ENCODE data around the gene POLD3. TPM values are rescaled to one million over a fixed set of nuclear protein-coding genes. Genes with fewer than 3 reads are reported as not detected.

POLD3 gene, protein sequence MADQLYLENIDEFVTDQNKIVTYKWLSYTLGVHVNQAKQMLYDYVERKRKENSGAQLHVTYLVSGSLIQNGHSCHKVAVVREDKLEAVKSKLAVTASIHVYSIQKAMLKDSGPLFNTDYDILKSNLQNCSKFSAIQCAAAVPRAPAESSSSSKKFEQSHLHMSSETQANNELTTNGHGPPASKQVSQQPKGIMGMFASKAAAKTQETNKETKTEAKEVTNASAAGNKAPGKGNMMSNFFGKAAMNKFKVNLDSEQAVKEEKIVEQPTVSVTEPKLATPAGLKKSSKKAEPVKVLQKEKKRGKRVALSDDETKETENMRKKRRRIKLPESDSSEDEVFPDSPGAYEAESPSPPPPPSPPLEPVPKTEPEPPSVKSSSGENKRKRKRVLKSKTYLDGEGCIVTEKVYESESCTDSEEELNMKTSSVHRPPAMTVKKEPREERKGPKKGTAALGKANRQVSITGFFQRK
- total RNA-seq (2014; rRNA removed) (25.5 and 28.4 TPM in 2 replicates), Bru-seq, nascent RNA (percentile 67 among the genes with signal in this experiment), BruChase-seq, experiment 1, labeled RNA remaining after a 6-hour chase (percentile 63 among the genes with signal in this experiment), BruChase-seq, experiment 2, labeled RNA remaining after a 2-hour chase (percentile 65 among the genes with signal in this experiment)
- long read RNA-seq, transcript POLD3-201 (12 exons, 3,821 nt), result major isoform, 12 of 33 reads
- long read RNA-seq, partial matches to known transcripts, result 14 of 33 reads
- long read RNA-seq, other reads (novel, unspliced or antisense), result 5 of 33 reads

DNA sequence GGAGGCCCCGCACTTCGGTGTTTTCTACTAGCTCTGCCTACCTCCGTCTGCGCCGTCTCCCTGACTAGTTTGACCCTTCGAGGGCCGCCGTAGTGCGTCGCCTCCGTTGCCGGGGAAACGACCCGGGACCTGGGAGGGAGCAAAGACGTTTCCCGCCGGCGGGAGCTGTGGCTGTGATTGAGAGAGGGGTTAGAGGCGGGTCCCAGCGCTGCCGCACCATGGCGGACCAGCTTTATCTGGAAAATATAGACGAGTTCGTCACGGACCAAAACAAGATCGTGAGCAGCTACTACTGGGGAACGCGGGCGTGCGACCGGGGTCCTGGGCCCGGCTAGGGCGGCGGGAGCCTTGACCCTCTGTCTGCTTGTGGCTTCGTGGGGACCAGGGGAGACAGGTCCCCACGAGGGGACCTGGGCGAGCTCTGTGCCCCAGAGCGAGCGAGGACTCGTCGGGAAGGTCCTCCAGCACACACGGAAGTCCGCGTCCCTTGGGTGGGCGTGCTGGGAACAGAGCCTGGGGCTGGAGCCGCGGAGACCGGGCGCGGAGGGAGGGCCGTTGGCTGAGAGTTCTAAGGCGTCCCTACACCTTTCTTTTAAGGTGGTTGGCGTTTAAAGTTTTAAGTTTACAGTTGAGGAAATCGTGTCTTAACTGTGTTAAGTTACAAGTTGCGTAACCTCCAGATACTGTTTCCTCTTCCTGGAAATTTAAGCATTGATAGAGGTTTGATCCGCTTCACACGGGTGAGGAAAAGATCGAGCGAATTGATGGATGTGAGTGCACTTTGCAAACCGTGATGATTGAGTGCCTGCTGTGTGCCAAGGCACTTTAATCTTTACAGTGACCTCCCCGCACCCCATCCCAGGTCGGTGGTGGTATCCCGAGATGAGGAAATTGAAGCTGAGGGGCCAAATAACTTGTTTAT is at the start of gene POLD3:
Gene POLD3, plus strand, starts transcription at position 142 of the 922 bp plus-strand sequence. Its CDS starts 77 bp downstream, at position 219.
- H4K20me1 ChIP-seq (ENCODE audit: low read length), result 0 out of 2 replicates have a peak, but pooled peaks cover 3% of the 10 kb centered on the region
- H3K27ac ChIP-seq (ENCODE audit: low read length), result peak within 1 kb of the TSS; percentile 72
- H3K4me1 ChIP-seq (ENCODE audit: insufficient read depth, low read length), result peaks cover 19% of the 10 kb centered on the region
- H3K4me2 ChIP-seq (ENCODE audit: low read length), result peak within 1 kb of the TSS; percentile 94
- no peaks in the 10 kb centered on the region for H3K27me3 ChIP-seq (ENCODE audit: low read length)
- TF ChIP-seq EZH2phosphoT487 (IDR thresholded peaks at IDR 0.05; ENCODE audit: borderline replicate concordance, low read length) (no peak), EZH2 (IDR thresholded peaks at IDR 0.05; ENCODE audit: low read length, unreplicated experiment) (no peak)
- TF ChIP-seq, protein P1, sequence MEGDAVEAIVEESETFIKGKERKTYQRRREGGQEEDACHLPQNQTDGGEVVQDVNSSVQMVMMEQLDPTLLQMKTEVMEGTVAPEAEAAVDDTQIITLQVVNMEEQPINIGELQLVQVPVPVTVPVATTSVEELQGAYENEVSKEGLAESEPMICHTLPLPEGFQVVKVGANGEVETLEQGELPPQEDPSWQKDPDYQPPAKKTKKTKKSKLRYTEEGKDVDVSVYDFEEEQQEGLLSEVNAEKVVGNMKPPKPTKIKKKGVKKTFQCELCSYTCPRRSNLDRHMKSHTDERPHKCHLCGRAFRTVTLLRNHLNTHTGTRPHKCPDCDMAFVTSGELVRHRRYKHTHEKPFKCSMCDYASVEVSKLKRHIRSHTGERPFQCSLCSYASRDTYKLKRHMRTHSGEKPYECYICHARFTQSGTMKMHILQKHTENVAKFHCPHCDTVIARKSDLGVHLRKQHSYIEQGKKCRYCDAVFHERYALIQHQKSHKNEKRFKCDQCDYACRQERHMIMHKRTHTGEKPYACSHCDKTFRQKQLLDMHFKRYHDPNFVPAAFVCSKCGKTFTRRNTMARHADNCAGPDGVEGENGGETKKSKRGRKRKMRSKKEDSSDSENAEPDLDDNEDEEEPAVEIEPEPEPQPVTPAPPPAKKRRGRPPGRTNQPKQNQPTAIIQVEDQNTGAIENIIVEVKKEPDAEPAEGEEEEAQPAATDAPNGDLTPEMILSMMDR (conservative IDR thresholded peaks at IDR 0.05; ENCODE audit: low read depth, low read length), result no peak
- peak within 1 kb of the TSS; percentile 96 for H2AFZ ChIP-seq (ENCODE audit: low read length)
- BruUV-seq (replicated peaks), result no TSS peak
- H3F3A ChIP-seq (ENCODE audit: low read length, unreplicated experiment), result no peaks in the 10 kb centered on the region
- peaks cover 33% of the 10 kb centered on the region for H3K79me2 ChIP-seq (ENCODE audit: low read length)
- H3K9me3 ChIP-seq (ENCODE audit: low read length), result no peaks in the 10 kb centered on the region
- H3K9ac ChIP-seq (ENCODE audit: low read length), result peak within 1 kb of the TSS; percentile 99
- peak; percentile 96 for ATAC-seq
- POLR2A ChIA-PET (ENCODE audit: unreplicated experiment), result no interaction called here
- H3K36me3 ChIP-seq (ENCODE audit: low read depth, low read length), result peaks cover 29% of the 10 kb centered on the region
- no peaks in the 10 kb centered on the region for H3K9me2 ChIP-seq (replicated peaks; ENCODE audit: low read length)
- peak; percentile 95 for DNase-seq
- CTCF ChIA-PET, result no interaction called here
- H3K4me3 ChIP-seq (ENCODE audit: low read length), result peak within 1 kb of the TSS; percentile 97
- intact Hi-C loops (cut with micrococcal nuclease), result no loop called here

DNA sequence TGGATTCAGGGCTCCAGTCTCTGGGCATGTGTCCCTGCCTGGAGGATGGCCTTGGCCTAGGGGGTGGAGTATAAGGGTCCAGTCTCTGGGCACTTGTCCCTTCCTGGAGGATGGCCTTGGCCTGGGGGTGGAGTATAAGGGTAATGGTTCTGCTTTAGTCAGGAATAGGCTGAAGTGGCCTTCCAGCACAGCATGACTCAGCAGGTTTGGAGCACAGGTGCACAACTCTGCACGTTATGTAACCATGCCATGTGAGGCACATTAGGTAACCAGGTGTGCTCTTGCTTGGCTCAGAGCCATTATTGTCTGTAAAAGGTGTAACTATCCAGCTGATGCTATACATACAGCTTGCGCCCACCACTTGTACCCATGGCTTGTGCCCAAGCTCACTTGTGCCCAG is 48.4 kb upstream of the POLD3 start:
- H3K79me2 ChIP-seq (ENCODE audit: low read length), result no peaks in the 10 kb centered on the region
- POLR2A ChIA-PET (ENCODE audit: unreplicated experiment), result no interaction called here
- no peak for ATAC-seq
- no peaks in the 10 kb centered on the region for H3K9me2 ChIP-seq (replicated peaks; ENCODE audit: low read length)
- no peak overlapping the region for H3K27ac ChIP-seq (ENCODE audit: low read length)
- intact Hi-C loops (cut with micrococcal nuclease), result no loop called here
- no peak overlapping the region for H3K4me2 ChIP-seq (ENCODE audit: low read length)
- H3K4me1 ChIP-seq (ENCODE audit: insufficient read depth, low read length), result peaks cover 12% of the 10 kb centered on the region
- H3K27me3 ChIP-seq (ENCODE audit: low read length), result no peaks in the 10 kb centered on the region
- CTCF ChIA-PET, result no interaction called here
- H2AFZ ChIP-seq (ENCODE audit: low read length), result no peak overlapping the region
- H4K20me1 ChIP-seq (ENCODE audit: low read length), result no peaks in the 10 kb centered on the region
- no peak overlapping the region for H3K9ac ChIP-seq (ENCODE audit: low read length)
- peak; percentile 32 for DNase-seq
- BruUV-seq (replicated peaks), result no TSS peak
- no peaks in the 10 kb centered on the region for H3K36me3 ChIP-seq (ENCODE audit: low read depth, low read length)
- H3F3A ChIP-seq (ENCODE audit: low read length, unreplicated experiment), result no peaks in the 10 kb centered on the region
- H3K9me3 ChIP-seq (ENCODE audit: low read length), result no peaks in the 10 kb centered on the region; the same call in 1 of the 2 replicates
- TF ChIP-seq, protein P1 (conservative IDR thresholded peaks at IDR 0.05; ENCODE audit: low read depth, low read length), result no peak
- no peak for TF ChIP-seq EZH2phosphoT487 (IDR thresholded peaks at IDR 0.05; ENCODE audit: borderline replicate concordance, low read length)
- TF ChIP-seq EZH2 (IDR thresholded peaks at IDR 0.05; ENCODE audit: low read length, unreplicated experiment), result no peak
- H3K4me3 ChIP-seq (ENCODE audit: low read length), result no peak overlapping the region

Data from PC-3 (cell line).